ENCODE data around the gene CDH4. TPM values are rescaled to one million over a fixed set of nuclear protein-coding genes. Genes with fewer than 3 reads are reported as not detected.

CDH4 gene
- total RNA-seq, 1 experiment from 2014 or later, result 5.3 TPM

- no peak for ATAC-seq
- CTCF ChIA-PET, result no interaction called here
- Mint-ChIP-seq H3K4me1 (peaks cover 15% of the 10 kb centered on the region), H3K27ac (no peak overlapping the region), H3K36me3 (peaks cover 20% of the 10 kb centered on the region), H3K4me3 (no peak overlapping the region), H3K9me3 (peaks cover 35% of the 10 kb centered on the region), H3K27me3 (ENCODE audit: low read depth) (peaks cover 78% of the 10 kb centered on the region)
- TF ChIP-seq, protein P1, sequence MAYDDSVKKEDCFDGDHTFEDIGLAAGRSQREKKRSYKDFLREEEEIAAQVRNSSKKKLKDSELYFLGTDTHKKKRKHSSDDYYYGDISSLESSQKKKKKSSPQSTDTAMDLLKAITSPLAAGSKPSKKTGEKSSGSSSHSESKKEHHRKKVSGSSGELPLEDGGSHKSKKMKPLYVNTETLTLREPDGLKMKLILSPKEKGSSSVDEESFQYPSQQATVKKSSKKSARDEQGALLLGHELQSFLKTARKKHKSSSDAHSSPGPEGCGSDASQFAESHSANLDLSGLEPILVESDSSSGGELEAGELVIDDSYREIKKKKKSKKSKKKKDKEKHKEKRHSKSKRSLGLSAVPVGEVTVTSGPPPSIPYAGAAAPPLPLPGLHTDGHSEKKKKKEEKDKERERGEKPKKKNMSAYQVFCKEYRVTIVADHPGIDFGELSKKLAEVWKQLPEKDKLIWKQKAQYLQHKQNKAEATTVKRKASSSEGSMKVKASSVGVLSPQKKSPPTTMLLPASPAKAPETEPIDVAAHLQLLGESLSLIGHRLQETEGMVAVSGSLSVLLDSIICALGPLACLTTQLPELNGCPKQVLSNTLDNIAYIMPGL (CRISPR knock-in tag; IDR thresholded peaks at IDR 0.05), result no peak
- TF ChIP-seq JAZF1 (CRISPR knock-in tag; IDR thresholded peaks at IDR 0.05) (no peak), SMAD3 (CRISPR knock-in tag; IDR thresholded peaks at IDR 0.05; ENCODE audit: borderline replicate concordance) (no peak), GRHL2 (CRISPR knock-in tag; IDR thresholded peaks at IDR 0.05; ENCODE audit: insufficient replicate concordance, severe bottlenecking) (no peak), ATF2 (CRISPR knock-in tag; IDR thresholded peaks at IDR 0.05; ENCODE audit: borderline replicate concordance, low read depth) (no peak), PRRX2 (CRISPR knock-in tag; IDR thresholded peaks at IDR 0.05) (no peak), ZBTB21 (CRISPR knock-in tag; IDR thresholded peaks at IDR 0.05; ENCODE audit: borderline replicate concordance) (no peak), ZNF219 (CRISPR knock-in tag; IDR thresholded peaks at IDR 0.05; ENCODE audit: borderline replicate concordance) (no peak), TCF7 (CRISPR knock-in tag; IDR thresholded peaks at IDR 0.05; ENCODE audit: low read depth) (no peak), TEAD1 (CRISPR knock-in tag; IDR thresholded peaks at IDR 0.05) (no peak), ZNF425 (CRISPR knock-in tag; conservative IDR thresholded peaks at IDR 0.05) (no peak), E2F4 (CRISPR knock-in tag; IDR thresholded peaks at IDR 0.05; ENCODE audit: borderline replicate concordance, low read depth) (no peak)
- TF ChIP-seq, protein P2, sequence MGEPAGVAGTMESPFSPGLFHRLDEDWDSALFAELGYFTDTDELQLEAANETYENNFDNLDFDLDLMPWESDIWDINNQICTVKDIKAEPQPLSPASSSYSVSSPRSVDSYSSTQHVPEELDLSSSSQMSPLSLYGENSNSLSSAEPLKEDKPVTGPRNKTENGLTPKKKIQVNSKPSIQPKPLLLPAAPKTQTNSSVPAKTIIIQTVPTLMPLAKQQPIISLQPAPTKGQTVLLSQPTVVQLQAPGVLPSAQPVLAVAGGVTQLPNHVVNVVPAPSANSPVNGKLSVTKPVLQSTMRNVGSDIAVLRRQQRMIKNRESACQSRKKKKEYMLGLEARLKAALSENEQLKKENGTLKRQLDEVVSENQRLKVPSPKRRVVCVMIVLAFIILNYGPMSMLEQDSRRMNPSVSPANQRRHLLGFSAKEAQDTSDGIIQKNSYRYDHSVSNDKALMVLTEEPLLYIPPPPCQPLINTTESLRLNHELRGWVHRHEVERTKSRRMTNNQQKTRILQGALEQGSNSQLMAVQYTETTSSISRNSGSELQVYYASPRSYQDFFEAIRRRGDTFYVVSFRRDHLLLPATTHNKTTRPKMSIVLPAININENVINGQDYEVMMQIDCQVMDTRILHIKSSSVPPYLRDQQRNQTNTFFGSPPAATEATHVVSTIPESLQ (CRISPR knock-in tag; IDR thresholded peaks at IDR 0.05), result no peak
- TF ChIP-seq, protein P3, sequence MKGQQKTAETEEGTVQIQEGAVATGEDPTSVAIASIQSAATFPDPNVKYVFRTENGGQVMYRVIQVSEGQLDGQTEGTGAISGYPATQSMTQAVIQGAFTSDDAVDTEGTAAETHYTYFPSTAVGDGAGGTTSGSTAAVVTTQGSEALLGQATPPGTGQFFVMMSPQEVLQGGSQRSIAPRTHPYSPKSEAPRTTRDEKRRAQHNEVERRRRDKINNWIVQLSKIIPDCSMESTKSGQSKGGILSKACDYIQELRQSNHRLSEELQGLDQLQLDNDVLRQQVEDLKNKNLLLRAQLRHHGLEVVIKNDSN (CRISPR knock-in tag; IDR thresholded peaks at IDR 0.05), result no peak
- DNase-seq (ENCODE audit: low spot score), result no peak
- POLR2A ChIA-PET, result no interaction called here
Measured at GRCh38 chr20:61234224-61234890, 17.7 kb upstream of the CDH4 start.

DNA sequence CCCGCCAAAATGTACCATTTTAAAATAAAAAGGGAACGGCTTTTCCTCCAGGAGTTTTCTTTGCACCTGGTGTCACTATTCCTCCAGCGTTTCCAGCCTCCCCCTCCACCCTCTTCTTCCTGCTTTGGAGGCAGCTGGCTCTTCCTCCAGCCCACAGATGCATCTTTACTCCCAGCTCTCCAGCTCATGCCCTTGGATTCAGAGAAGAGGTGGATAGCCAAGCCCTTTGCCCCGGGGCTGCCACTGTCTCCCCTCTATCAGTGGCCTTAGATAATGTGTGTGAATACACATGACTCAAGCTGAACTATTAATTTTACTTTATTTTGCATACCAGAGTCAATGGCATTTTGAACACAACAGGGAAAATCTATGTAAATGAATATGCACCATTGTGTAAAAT is 15.3 kb upstream of the CDH4 start:
- CTCF ChIA-PET, result interaction anchor here (1.6 kb wide), 1 partner anchor 385 kb away, joined by 5 read pairs; no protein-coding TSS in a partner anchor
- Mint-ChIP-seq H3K4me1 (peaks cover 15% of the 10 kb centered on the region), H3K4me3 (no peak overlapping the region), H3K27ac (peak overlapping the region; percentile 30; the same call in 1 of the 2 replicates), H3K9me3 (peaks cover 43% of the 10 kb centered on the region), H3K27me3 (ENCODE audit: low read depth) (peaks cover 88% of the 10 kb centered on the region), H3K36me3 (peaks cover 25% of the 10 kb centered on the region)
- peak; percentile 56 for ATAC-seq
- no peak for DNase-seq (ENCODE audit: low spot score)
- POLR2A ChIA-PET, result no interaction called here
- TF ChIP-seq ESRRA (CRISPR knock-in tag; IDR thresholded peaks at IDR 0.05; ENCODE audit: borderline replicate concordance), result no peak
- no peak for TF ChIP-seq ZNF138 (CRISPR knock-in tag; conservative IDR thresholded peaks at IDR 0.05)
- no peak for TF ChIP-seq E2F1 (CRISPR knock-in tag; IDR thresholded peaks at IDR 0.05)
- no peak for TF ChIP-seq FOXJ3 (CRISPR knock-in tag; IDR thresholded peaks at IDR 0.05; ENCODE audit: borderline replicate concordance)
